Stimulated activated CD4-positive, alpha-beta T cell treated with anti-CD3 and anti-CD28 coated beads, Interleukin-15, amount 100 ng/mL, for 24 hours (primary cell): ENCODE data around the gene PYCR2.
"Not testable (repeated sequence)": the region's sequence is repeated elsewhere in the genome, so short reads cannot be mapped to it uniquely, and the experiment has no call there.

Experiments
- DNase-seq: peaks from one replicate; pipeline ENCODE4 v3.0.0-alpha.2; 2020

Gene PYCR2

DNA sequence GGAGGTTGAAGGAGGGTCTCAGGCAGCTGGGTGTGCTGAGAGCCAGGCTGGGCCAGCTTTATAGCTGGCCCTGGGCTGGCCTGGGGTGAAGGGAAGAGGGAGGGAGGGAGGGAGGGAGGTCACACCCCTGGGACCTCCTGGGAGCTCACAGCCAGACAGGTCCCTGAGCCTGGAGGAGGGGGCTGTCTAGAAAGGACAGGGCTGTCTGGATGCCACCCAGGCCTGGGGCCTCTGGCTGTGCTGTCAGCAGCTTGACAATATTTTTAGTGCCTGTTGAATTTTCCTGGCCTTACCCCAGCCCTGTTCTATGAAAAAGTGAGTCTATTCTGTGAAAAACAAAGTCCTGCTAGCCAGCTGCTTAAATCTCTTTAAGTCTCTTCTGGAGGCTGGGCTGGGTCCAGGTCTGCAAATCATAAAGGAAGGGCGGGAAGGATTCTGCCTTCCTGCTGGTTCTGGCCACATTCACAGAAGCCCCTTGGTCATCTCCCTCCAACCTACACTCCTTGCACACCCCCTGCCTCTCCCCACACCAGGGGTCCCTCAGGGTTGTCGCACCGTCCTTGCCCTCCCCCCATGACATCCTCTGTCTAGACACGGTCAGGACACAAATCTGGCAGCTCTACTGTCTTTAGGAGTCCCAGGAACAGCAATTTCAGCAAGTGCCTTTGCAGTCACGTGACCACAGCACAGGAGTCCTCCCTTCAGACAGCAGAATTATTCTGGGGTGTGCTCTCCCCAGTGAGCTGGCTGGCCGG, 17.3 kb upstream of the PYCR2 start, which contains the start of gene LEFTY2:
Gene LEFTY2 (minus strand): TSS at position 34 of the 755 bp plus-strand sequence. CDS start 80 bp downstream, outside the sequence.
- no peak for DNase-seq

DNA sequence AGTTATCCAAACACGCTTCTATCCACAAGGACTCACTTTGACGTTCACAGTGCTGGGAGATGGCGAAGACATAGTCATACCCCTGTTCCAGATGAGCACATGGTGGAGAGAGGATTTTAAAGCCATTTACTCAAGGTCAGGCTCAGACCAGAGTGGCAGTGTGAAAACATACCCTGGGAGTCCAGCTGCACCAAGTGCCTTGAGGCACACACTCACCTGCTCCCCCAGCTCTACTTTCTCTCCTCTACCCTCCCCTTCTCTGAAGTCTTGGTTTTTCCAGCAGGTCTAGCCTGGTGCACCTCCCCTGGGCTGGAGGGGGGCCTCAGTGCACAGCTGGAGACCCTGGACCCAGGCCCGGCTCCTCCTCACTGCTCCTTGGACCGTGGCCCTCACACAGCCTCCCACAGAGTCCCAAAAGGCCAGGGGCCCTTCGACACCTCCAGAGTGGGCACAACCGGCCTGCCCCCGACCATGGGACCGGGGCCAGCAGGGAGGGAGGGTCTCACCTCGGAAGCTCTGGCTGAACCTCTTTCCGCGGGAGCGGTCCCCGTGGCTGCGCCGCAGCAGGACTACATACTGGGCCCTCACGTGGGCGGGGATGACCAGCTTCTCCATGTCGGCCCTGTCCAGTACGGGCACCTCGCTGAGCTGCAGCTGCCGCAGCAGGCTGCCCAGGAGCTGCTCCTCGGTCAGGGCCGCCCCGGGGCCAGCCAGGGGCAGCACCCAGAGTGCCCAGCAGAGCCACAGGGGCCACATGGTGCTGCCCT, 16.5 kb upstream of the PYCR2 start:
- no peak for DNase-seq

DNA sequence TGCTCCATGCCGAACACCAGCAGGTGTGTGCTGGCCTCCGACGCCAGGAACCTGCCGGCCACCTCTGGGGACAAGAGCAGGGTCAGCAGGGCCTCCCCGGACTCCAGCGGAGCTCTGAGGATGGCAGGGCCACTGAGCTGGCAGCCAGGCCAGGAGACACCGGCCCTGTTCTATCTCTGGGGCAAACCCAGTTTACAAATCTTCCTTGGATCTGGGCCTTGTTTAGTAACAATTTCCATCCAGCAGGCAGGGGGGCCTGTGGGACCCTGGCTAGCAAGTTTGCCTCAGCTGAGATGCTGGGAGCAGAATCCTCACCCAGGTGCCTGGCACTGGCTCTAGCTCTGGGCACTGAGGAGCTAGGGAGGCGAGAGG, 15.9 kb upstream of the PYCR2 start:
- not testable (repeated sequence) for DNase-seq

DNA sequence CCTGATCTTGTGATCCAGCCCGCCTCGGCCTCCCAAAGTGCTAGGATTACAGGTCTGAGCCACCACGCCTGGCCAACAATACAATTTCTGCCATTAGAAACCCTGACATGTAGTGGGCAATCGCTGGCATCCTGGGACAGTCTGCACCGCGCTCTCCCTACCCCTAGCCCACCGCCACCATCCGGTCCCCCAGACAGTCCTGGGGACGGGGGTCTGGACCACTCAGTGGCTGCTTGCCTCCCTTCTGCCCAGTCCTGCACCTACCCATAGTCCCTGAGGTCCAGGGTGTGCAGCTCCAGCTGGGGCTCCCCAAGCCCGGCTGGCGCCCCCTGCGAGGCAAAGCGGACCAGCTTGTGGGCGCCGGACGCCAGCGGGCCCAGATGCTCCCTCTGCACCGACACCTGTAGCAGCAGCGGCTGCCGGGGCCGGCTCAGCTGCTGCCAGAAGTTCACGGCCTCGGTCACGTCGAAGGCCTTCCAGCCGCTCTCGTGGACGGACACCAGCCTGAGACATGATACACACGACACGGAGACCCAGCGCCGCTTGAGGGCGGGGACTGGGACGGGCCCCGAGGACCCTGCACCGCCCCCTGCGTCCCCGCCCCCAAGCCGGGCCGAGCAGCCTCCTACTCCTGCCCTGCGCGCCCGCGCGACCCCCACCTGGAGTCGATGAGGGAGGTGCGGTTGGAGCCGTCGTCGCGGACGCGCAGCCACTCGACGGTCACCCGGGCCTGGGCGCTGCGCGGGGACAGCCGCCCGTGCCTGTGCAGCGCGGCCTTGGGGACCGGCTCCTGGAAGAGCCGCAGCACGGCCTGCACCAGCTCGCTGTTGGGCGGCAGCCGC, 15.3 kb upstream of the PYCR2 start:
- not testable (repeated sequence) for DNase-seq

DNA sequence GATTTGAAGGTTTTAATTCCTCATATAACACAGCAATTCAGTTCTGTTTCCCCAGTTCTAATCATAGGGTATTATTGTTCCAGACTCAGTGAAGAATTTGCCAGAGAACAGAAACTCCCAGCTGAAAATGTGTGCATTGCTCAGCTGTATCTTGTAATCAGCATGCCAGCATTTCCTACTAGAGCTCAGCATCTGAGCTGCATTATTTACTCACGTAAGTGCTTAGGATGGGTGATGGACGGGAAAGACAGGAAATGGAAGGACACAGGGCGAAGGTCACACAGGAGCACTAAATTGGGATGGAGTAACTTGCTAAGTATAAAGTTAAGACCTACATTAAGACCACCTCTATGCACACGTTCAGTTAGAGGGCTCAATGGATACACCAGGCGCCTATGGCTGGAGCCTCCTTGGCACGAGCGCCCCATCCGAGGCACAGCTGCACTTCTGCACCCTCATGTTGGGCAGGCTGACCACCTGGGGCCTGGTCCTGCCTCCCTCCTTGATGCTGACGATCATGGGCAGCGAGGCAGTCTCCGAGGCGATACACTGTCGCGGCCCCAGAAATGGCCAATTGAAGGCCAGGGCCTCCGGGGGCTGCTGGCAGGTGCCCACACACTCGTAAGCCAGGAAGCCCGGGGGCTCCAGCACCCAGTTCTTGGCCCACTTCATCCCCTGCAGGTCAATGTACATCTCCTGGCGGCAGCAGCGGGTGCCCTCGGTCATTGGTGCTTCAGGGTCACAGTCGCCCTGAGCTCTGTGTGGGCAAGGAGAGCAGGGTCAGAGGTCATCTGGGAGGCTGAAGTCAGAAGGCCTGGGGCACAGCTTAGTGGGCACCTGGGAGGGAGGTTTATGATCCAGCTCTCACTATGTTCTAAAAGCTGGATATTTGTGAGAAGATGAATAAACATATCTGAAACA, 13.3 kb upstream of the PYCR2 start:
- no peak for DNase-seq

DNA sequence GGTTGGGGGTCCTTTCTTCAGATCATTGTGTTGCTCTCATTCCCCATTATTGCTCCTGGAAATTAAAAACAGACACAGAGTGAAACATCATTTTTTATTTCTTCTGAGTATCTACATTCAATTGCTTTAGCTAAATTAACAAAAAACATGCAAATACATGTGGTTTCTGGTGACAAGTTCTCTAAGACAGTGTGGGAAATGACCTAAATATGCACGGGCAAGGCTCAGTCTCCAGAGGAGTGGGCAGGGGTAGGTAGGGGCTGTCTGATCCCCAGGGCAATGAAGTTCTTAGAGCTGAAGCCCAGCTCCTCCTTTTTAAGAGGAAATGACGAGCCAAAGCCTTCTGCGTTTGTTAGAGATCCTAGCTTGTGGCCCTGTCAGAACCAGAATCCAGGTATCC, 12.5 kb upstream of the PYCR2 start:
- DNase-seq, result no peak

DNA sequence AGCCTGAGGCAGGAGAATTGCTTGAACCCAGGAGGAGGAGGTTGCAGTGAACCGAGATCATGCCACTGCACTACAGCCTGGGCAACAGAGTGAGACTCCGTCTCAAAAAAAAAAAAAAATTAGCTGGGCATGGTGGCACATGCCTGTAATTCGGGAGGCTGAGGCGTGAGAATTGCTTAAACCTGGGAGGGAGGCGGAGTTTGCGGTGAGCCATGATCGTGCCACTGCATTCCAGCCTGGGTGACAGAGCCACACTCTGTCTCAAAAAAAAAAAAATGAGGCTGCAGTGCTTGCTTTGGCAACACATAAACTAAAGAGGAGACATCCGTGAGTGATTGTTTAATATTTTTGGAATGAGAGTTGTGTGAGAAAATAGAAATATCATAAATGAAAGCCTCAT, 12.0 kb upstream of the PYCR2 start:
- DNase-seq, result not testable (repeated sequence)

DNA sequence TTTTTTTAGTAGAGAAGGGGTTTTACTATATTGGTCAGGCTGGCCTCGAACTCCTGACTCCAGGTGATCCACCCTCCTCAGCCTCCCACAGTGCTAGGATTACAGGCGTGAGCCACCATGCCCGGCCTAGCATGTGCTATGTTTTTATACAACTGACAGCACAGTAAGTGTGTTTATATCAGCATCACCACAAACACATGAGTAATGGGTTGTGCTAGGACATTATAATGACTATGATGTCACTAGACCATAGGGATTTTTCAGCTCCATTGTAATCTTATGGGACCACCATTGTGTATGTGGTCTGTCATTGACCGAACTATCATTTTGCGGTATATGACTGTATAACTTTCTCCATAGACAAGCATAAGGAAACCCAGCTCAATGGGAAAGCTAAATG, 10.7 kb upstream of the PYCR2 start:
- DNase-seq, result no peak

DNA sequence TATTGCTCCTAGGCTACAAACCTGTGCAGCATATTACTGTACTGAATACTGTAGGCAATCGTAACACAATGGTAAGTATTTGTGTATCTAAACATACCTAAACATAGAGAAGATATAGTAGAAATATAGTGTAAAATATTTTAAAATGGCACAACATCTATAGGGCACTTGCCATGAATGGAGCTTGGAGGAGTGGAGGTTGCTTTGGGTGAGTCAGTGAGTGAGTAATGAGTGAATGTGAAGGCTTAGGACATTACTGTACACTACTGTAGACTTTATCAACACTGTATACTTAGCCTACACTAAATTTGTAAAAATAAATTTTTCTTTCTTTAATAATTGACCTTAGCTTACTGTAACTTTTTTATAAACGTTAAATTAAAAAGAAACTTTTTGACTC, 9.0 kb upstream of the PYCR2 start:
- DNase-seq, result no peak

DNA sequence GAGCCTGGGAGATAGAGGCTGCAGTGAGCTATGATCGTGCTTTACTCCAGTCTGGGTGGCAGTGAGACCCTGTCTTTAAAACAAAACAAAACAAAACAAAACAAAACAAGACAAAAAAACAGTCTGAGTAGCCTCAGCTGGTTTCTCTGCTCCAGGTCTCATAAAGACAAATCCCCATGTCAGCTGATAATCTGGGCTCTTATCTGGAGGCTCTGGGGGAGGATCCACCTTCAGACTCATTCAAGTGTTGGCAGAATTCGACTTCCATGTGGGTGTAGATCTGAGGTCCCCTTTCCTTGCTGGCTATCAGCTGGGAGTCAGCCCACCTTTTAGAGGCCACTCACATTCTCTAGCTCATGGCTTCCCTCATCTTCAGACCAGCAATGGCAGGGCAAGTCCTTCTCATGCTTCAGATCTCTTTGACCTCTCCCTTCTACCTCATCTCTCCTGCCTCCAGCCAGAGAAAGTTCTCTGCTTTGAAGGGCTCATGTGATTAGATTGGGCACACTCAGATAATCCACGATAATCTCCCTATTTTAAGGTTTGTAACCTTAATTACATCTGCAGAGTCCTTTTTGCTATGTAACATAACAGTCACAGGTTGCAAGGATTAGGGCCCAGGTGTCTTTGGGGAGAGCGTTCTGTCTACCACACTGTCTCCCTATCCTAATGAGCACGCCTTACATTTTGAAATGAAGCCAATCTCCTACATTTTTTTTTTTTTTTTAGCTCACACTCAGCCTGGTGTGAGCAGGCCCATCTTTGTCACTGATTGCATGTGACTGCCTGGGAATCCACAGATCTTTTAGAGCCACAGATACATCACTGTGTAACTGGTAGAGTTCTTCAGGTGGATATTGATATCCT, 7.5 kb upstream of the PYCR2 start:
- DNase-seq, result no peak

DNA sequence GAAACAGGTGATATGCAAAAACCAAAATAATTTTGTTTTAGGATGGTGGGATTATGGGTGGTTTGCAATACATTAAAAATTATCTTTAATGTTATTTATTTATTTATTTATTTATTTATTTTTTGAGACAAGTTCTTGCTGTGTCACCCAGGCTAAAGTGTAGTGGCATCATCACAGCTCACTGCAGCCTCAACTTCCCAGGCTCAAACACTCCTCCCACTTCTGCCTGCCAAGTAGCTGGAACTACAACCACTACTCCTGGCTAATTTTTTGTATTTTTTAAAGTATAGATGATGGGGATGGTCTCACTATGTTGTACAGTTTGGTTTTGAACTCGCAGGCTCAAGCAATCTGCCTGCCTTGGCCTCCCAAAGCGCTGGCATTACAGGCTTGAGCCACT, 6.5 kb upstream of the PYCR2 start:
- no peak for DNase-seq

DNA sequence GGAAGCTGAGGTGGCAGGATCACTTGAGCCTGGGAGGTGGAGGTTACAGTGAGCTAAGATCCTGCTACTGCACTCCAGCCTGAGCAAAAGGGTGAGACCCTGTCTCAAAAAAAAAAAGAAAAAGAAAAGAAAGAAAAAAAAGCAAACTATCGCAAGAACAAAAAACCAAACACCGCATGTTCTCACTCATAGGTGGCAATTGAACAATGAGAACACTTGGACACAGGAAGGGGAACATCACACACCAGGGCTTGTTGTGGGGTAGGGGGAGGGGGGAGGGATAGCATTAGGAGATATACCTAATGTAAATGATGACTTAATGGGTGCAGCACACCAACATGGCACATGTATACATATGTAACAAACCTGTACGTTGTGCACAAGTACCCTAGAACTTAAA, 5.4 kb upstream of the PYCR2 start:
- DNase-seq, result not testable (repeated sequence)

DNA sequence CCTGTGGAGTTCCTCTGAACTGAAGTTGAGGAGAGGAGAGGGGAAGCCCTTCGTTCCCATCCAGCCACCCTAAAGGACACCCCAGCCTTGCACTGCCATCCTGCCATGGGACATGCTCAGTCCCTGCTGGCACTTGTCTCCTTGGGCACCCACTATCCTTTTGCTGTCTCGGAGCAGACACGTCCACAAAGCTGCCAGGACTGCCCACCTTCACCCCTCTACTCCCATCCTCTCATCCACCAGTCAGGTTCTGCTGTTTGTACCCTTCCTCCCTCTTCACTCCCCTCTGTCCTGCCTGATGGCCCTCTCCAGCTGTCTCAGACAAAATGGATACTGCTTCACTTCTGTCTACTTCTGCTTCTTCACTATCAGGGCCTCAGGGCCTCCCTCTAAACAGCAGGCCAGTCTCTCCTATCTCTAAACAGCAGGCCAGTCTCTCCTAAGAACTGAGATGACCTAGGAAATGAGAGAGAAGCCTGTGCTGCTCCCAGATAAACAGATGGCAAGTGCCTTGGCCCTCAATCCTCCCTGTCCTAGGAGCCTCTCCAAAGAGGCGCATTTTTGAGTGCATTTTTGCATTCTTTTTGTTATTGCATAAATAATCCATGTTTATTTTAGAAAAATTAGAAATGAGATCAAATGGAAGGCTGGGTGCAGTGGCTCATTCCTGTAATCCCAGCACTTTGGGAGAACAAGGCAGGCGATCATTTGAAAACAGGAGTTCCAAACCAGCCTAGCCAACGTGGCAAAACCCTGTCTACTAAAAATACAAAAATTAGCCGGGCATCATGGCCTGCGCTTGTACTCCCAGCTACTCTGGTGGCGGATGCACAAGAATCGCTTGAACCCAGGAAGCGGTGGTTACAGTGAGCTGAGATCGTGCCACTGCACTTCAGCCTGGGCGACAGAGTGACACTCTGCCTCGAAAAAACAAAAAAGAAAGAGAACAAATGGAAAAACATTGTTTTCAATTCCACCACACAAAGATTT, 4.4 kb upstream of the PYCR2 start:
- DNase-seq, result no peak

DNA sequence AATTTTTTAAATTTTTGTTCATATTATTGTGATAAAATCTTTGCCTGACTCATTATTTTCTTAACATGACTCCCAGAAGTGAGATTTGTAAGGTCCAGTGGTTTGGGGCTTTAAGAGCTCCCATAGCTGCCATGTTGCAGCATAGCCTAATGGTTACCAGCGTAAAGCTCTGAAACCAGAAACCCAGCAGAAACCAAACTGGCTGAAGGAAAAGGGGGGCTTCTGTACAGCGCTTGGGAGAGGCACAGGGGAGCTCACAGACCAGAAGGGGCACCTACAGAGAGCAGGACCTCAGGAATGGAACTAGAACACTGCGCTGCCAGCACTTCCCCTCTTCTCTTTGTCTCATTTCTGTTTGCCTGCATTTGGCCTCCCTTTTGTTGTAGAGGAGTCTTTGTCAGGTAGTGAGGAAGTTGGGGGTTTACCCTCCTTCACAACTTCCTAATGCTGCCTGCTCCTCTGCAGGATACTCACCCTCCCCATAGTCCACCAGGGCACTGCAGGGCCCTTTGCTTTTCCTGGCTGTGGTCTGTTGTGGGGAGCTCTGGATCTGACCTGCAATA, 2.6 kb upstream of the PYCR2 start:
- no peak for DNase-seq

DNA sequence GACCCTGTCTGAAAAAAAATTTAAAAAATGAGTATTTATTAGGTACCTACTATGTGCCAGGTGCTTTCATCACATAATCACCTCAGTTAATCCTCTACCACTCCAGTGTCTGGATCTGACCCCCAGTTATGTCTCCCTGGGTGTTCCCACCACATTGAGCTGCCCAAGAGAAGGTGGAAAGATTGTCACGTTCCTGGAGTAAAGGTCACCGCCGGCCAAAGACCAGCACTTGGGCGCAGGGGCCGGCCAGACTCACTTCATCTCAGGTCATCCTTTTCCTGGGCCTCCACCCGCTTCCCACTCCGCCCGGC, 714 bp downstream of the PYCR2 start:
- DNase-seq, result no peak

DNA sequence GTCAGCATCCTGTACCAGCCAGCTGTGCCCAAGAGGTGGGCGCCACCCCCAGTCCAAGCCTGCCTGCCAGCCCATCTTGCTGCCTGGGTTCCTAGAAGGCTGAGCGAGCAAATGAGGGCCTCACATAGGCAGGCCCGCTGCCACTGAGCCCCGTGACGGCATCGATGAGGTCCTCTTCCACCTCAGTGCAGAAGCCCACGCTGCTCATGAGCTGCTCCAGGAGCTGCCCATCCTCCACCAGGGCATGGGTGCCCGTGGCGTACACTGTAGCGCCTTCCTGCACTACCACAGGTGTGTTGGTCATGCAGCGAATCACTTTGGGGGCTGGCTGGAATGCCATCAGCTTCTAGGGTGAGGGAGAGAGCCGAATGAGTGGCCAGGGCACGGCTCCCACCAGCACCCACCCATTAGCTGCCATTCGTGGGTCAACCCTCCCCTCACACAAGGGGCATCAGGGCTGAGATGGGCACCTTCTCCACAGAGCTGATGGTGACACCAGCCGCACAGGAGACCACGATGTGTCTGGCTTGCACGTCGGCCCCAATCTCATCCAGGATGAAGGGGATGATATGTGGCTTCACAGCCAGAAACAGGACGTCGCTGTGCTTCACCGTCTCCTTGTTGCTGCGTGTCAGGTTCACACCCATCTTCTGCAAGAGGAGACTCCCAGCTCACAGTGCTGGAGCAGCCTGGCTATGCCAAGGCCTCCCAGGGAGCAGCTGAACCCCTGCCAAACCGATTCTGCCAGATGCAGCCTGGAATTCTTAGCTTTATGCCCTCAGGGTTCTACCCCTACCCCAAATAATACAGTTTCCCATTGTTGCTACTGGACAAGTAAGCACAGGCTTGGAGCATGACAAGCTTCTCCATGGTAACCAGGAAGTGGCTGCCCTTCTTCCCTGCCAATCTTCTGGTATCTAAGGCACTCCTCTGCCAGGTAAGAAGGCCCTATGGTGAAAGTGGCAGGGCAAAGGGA, 2.0 kb downstream of the PYCR2 start:
- DNase-seq, result no peak

DNA sequence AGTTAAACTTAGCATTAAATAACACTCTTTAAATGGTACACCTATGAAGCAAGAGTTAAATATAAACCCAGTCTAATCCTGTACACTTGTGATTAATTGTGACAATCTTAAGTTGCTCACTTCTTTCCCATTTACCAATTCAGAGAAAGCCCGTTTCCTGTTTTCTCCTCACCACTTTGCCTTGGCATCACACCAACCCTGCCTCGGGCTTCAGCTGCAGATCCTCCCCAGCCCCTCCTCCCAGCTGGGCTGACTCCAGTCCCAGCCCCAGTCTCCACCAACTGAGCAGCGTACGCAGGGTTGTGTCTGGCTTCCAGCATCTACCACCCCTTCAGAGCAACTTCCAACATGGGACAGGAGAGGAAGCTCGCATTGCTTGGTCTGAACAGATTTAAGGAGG, 4.1 kb downstream of the PYCR2 start:
- DNase-seq, result peak; percentile 53

DNA sequence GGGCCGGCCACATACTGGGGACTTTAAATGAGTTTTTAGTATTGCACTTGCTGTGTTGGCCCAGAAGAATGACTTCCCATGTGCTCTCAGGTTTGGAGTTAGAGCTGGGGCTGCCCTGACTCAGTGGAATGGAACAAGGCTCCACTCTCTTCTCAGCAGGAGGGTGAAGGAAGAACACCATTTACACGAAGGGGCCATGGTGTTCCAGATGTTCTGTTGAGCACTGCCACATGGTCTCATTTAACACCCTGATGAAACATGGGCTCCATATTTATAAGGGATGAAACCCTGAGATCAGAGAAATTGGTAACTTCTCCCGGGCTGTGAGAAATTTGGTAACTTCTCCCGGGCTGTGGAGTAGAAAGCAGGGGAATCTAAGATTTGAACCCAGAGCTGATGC, 5.8 kb downstream of the PYCR2 start:
- no peak for DNase-seq

DNA sequence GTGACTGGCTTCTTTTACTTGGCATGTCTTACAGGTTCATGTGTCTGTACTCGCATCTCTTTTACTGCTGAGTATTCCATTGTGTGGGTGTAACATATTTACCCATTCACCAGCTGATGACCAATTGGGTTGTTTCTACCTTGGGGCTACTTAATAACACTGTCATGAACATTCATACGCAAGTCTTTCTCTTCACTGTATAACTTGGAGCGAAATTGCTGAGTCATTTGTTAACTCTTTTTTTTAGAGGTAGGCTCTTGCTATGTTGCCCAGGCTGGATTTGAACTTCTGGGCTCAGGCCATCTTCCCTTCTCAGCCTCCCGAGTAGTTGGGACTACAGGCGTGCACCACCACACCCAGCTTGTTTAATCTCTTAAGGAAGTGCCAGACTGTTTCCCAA, 6.5 kb downstream of the PYCR2 start:
- no peak for DNase-seq
